K562 (cell line): ENCODE results near the gene TRIM60. TPM values are rescaled to one million over a fixed set of nuclear protein-coding genes. Genes with fewer than 3 reads are reported as not detected.

Experiments
- ATAC-seq: fragments of 200-7000 bp; cut with Tn5 transposase; 3 replicates; pipeline ENCODE4 v1.9.1; 2020; ENCODE audit warnings: moderate library complexity
- BruUV-seq: library from RNA; stranded (reverse); fragments of 400-500 nt; replicated peaks from 2 replicates; lab custom pipeline; 2021; lab: Mats Ljungman, UMichigan
- CTCF ChIA-PET: fragments of 300-600 bp; formaldehyde crosslinking; extraction: SDS; loops from one replicate; lab custom pipeline; 2021; ENCODE audit warnings: low intra/inter-chr PET ratio; lab: Yijun Ruan, JAX
- POLR2A ChIA-PET: fragments of 300-600, 350-650 bp; sonication (Branson Sonifier 250); formaldehyde crosslinking; extraction: SDS; loops from one replicate; lab custom pipeline; 2021; ENCODE audit warnings: antibody characterized with exemption, inconsistent platforms; lab: Yijun Ruan, JAX
- DNase-seq, 4 experiments: peaks; one replicate each; pipeline versions ENCODE4 v3.0.0 to v3.0.0-alpha.2; 2011 to 2018; ENCODE audit warnings: low spot score in 3 of 4, mixed read lengths in 3 of 4; ENCODE audit errors: extremely low read depth in 1 of 4
- FAIRE-seq: peaks from 2 replicates; lab custom pipeline; 2011; peaks lifted over from hg19 to GRCh38; lab: Jason Lieb, UNC
- H2AFZ ChIP-seq: 2 replicates; pipeline ENCODE4 v1.6.0; 2011; ENCODE audit warnings: low read depth, low read length, control low read depth, inconsistent platforms
- H3K27ac ChIP-seq: fragments of 200-600 bp; 3 replicates; pipeline ENCODE4 v1.8.0; 2011; ENCODE audit warnings: low read depth, mild to moderate bottlenecking, control low read depth, inconsistent platforms, low read length, moderate library complexity, mixed read lengths; ENCODE audit errors: extremely low read depth
- H3K27me3 ChIP-seq, 2 experiments: fragments of 300-600 bp in 1 of 2; 2 replicates in 1 of 2; 3 replicates in 1 of 2; pipeline versions ENCODE4 v1.6.0 to v1.8.0; 2011; ENCODE audit warnings: inconsistent platforms in 2 of 2, low read length in 2 of 2, mild to moderate bottlenecking in 1 of 2, mixed read lengths in 1 of 2, moderate library complexity in 1 of 2; ENCODE audit not compliant: control insufficient read depth in 2 of 2, insufficient read depth in 2 of 2
- H3K36me3 ChIP-seq: fragments of 300-600 bp; 3 replicates; pipeline ENCODE4 v1.8.0; 2011; ENCODE audit warnings: mild to moderate bottlenecking, low read length, inconsistent platforms; ENCODE audit not compliant: control insufficient read depth, insufficient read depth
- H3K4me1 ChIP-seq, 2 experiments: fragments of 200-600 bp in 1 of 2; replicated peaks in 1 of 2; 2 replicates in 1 of 2; 3 replicates in 1 of 2; pipeline versions ENCODE4 v1.5.1 to v1.8.0; 2011; ENCODE audit warnings: inconsistent platforms in 2 of 2, low read length in 2 of 2, mild to moderate bottlenecking in 1 of 2, mixed read lengths in 1 of 2, moderate library complexity in 1 of 2; ENCODE audit not compliant: control insufficient read depth in 2 of 2, insufficient read depth in 2 of 2
- H3K4me2 ChIP-seq: 2 replicates; pipeline ENCODE4 v1.6.1; 2011; ENCODE audit warnings: low read length, control low read depth, inconsistent platforms, mixed read lengths; ENCODE audit not compliant: insufficient read depth
- H3K4me3 ChIP-seq: fragments of 200-600 bp; sonication (generic), shearing (Covaris generic); 2 replicates; pipeline ENCODE4 v1.5.1; 2016; ENCODE audit warnings: control low read depth, inconsistent platforms
- H3K79me2 ChIP-seq: fragments of 200-600 bp; 3 replicates; pipeline ENCODE4 v1.8.0; 2011; ENCODE audit warnings: low read length, inconsistent platforms; ENCODE audit not compliant: control insufficient read depth, insufficient read depth
- H3K9ac ChIP-seq, 2 experiments: 2 replicates each; pipeline versions ENCODE4 v1.6.0 to v1.6.1; 2011; ENCODE audit warnings: low read depth in 2 of 2, low read length in 2 of 2, control low read depth in 1 of 2, inconsistent platforms in 1 of 2, mild to moderate bottlenecking in 1 of 2, mixed read lengths in 1 of 2; ENCODE audit not compliant: insufficient read depth in 1 of 2
- H3K9me1 ChIP-seq: one replicate; pipeline ENCODE4 v1.6.0; 2011; ENCODE audit warnings: inconsistent platforms, mild to moderate bottlenecking, low read length, moderate library complexity; ENCODE audit not compliant: control insufficient read depth, insufficient read depth
- H3K9me3 ChIP-seq: replicated peaks from 2 replicates; pipeline ENCODE4 v1.5.1; 2011; ENCODE audit warnings: low read depth, low read length, inconsistent platforms; ENCODE audit not compliant: control insufficient read depth, insufficient read depth
- H4K20me1 ChIP-seq: replicated peaks from 2 replicates; pipeline ENCODE4 v1.6.1; 2011; ENCODE audit warnings: low read length, inconsistent platforms, mixed read lengths; ENCODE audit not compliant: control insufficient read depth, insufficient read depth
- ARHGAP35 ChIP-seq: fragments of 450-650 bp; IDR thresholded peaks from 2 replicates; pipeline ENCODE4 v1.6.1; 2018; ENCODE audit not compliant: partially characterized antibody
- CBX2 ChIP-seq: fragments of 200-600 bp; sonication (generic); IDR thresholded peaks from one replicate; pipeline ENCODE4 v1.6.1; 2012; ENCODE audit warnings: mild to moderate bottlenecking, low read length, inconsistent platforms; ENCODE audit not compliant: insufficient read depth, poor library complexity, severe bottlenecking
- CBX5 ChIP-seq: IDR thresholded peaks from 2 replicates; pipeline ENCODE4 v1.6.1; 2014; ENCODE audit warnings: low read depth, borderline replicate concordance
- KDM2B ChIP-seq: fragments of 250-450 bp; sonication (Bioruptor Pico); IDR thresholded peaks from 2 replicates; pipeline ENCODE4 v1.8.0; 2021; ENCODE audit warnings: mild to moderate bottlenecking, moderate library complexity
- SRSF7 ChIP-seq: fragments of 200-400 bp; formaldehyde crosslinking; optimal IDR thresholded peaks from 2 replicates; pipeline ENCODE3; 2017; ENCODE audit warnings: mild to moderate bottlenecking, low read depth, low read length
- ZNF41 ChIP-seq: fragments of 250-450 bp; sonication (Bioruptor Pico); conservative IDR thresholded peaks from 2 replicates; pipeline ENCODE4 v1.4.0; 2020; ENCODE audit warnings: mild to moderate bottlenecking
- ZNF592 ChIP-seq: fragments of 450-650 bp; IDR thresholded peaks from 2 replicates; pipeline ENCODE4 v1.6.1; 2017; ENCODE audit warnings: antibody characterized with exemption, mild to moderate bottlenecking
- ZSCAN29 ChIP-seq: fragments of 450-650 bp; IDR thresholded peaks from 2 replicates; pipeline ENCODE4 v1.6.1; 2017
- WGBS: fragments of 100-300 bp; shearing (Covaris generic); methylation state at CpG from one replicate; pipeline ENCODE4 v1.1.6; 2016; ENCODE audit warnings: low coverage, mixed read lengths; ENCODE audit not compliant: insufficient coverage; ENCODE audit errors: missing lambda C conversion rate; 5-methylcytosine and 5-hydroxymethylcytosine counted together
- in situ Hi-C: fragments of 300-500 bp; cut with MboI; formaldehyde crosslinking; loops from 4 replicates; pipeline ENCODE4 v1.15.0; 2018; ENCODE audit warnings: inconsistent platforms, mixed read lengths
- intact Hi-C: fragments of 100-400 bp; cut with micrococcal nuclease; formaldehyde crosslinking; loops from 2 replicates; pipeline ENCODE4 v1.14.2; 2022
- polyA plus RNA-seq, 8 experiments: library from polyadenylated mRNA; depleted of rRNA in 4 of 8; stranded (reverse) in 5 of 8; unstranded in 3 of 8; fragments of >200 nt; fragmentation: Nextera tagmentation in 2 of 8; fragmentation: Illumina TruSeq in 1 of 8; extraction: Ambion mirVana in 2 of 8; extraction: Trizol in 1 of 8; gene quantifications; 2 replicates each; pipeline versions ENCODE4 v1.2.1 to v1.2.3, GENCODE V29; 2011 to 2014; ENCODE audit warnings: inconsistent platforms in 1 of 8, missing spikeins in 1 of 8
- total RNA-seq, 7 experiments: library from RNA; depleted of rRNA in 6 of 7; stranded (reverse); fragments of >200 nt in 6 of 7; fragmentation: Illumina TruSeq in 2 of 7; extraction: Trizol in 2 of 7; gene quantifications; 2 replicates each; pipeline versions ENCODE4 v1.2.1 to v1.2.3, GENCODE V29; 2011 to 2021; ENCODE audit warnings: low replicate concordance in 1 of 7
- TF ChIP-seq, protein P1 (sequence below): fragments of 450-650 bp; IDR thresholded peaks from 2 replicates; pipeline ENCODE4 v1.6.1; 2017; ENCODE audit warnings: mild to moderate bottlenecking, moderate library complexity
- TF ChIP-seq, protein P2 (sequence below): sonication (generic); formaldehyde crosslinking; IDR thresholded peaks from 2 replicates; pipeline ENCODE4 v1.8.1; 2023; ENCODE audit warnings: mild to moderate bottlenecking, missing genetic modification reagents

TRIM60 gene
- total and polyA plus RNA-seq, 9 of the 15 experiments (the other 6 are each of a cell fraction or from before 2014, with no cell fraction given), result not detected

DNA sequence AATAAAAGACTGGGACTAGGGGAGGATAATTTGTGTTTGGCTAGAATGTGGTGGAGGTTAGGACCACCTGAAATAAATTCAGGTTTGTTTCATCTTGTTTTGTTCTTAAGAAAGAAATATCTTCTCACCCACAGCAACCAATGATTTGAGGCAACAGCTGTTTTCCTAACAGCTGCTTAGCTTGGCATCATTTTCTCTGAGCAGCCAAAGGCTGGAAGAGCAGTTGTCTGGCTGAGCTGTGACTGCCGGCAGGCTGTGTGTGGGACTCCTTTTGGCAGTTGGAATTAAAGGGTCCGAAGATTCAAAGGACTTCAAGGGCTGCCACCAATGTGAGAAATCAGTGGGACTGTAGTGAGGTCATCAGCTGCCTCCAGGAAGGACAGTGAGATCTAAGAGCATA lies 26.9 kb downstream of the TRIM60 start:
- WGBS, result 0% methylated on average over 2 of the region's 2 CpGs

More for the DNA sequence above, 26.9 kb downstream of the TRIM60 start:
- ChIA-PET CTCF (no interaction called here), POLR2A (interaction anchor here (1.2 kb wide), 1 partner anchor 16 kb away, joined by 5 read pairs; no protein-coding TSS in a partner anchor)
- Histone ChIP-seq H4K20me1 (no peaks in the 10 kb centered on the region), H3K36me3 (no peaks in the 10 kb centered on the region), H3K4me3 (no peak overlapping the region), H3K9ac (no peak overlapping the region), H3K4me1 (no peaks in the 10 kb centered on the region; a peak in 1 of 5 replicates), H3K9me3 (no peaks in the 10 kb centered on the region), H3K27ac (no peak overlapping the region), H3K27me3 (peaks cover 7 to 35% of the 10 kb centered on the region in 2 experiments; a peak in 3 of 5 replicates), H3K79me2 (no peaks in the 10 kb centered on the region), H2AFZ (no peak overlapping the region), H3K9me1 (no peaks in the 10 kb centered on the region), H3K4me2 (no peak overlapping the region)
- no peak for FAIRE-seq
- intact Hi-C loops (no loop called here), in situ Hi-C loops (no loop called here)
- no peak for ATAC-seq
- BruUV-seq, result no TSS peak
- TF ChIP-seq ARHGAP35 (no peak), ZNF592 (no peak), ZNF41 (CRISPR knock-in tag) (no peak), SRSF7 (no peak), CBX2 (no peak), ZSCAN29 (no peak), KDM2B (CRISPR knock-in tag) (no peak), CBX5 (no peak)
- TF ChIP-seq, protein P1, sequence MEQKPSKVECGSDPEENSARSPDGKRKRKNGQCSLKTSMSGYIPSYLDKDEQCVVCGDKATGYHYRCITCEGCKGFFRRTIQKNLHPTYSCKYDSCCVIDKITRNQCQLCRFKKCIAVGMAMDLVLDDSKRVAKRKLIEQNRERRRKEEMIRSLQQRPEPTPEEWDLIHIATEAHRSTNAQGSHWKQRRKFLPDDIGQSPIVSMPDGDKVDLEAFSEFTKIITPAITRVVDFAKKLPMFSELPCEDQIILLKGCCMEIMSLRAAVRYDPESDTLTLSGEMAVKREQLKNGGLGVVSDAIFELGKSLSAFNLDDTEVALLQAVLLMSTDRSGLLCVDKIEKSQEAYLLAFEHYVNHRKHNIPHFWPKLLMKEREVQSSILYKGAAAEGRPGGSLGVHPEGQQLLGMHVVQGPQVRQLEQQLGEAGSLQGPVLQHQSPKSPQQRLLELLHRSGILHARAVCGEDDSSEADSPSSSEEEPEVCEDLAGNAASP, result no peak
- TF ChIP-seq, protein P2, sequence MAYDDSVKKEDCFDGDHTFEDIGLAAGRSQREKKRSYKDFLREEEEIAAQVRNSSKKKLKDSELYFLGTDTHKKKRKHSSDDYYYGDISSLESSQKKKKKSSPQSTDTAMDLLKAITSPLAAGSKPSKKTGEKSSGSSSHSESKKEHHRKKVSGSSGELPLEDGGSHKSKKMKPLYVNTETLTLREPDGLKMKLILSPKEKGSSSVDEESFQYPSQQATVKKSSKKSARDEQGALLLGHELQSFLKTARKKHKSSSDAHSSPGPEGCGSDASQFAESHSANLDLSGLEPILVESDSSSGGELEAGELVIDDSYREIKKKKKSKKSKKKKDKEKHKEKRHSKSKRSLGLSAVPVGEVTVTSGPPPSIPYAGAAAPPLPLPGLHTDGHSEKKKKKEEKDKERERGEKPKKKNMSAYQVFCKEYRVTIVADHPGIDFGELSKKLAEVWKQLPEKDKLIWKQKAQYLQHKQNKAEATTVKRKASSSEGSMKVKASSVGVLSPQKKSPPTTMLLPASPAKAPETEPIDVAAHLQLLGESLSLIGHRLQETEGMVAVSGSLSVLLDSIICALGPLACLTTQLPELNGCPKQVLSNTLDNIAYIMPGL (CRISPR knock-in tag), result no peak
- no peak for DNase-seq
